Endothelial cell of umbilical vein (primary cell): Measurements from ENCODE around the gene F8. TPM values are rescaled to one million over a fixed set of nuclear protein-coding genes. Genes with fewer than 3 reads are reported as not detected.
"Not testable (repeated sequence)": the region's sequence is repeated elsewhere in the genome, so short reads cannot be mapped to it uniquely, and the experiment has no call there.

Source experiments
- BruUV-seq: library from RNA; stranded (reverse); fragments of 400-500 nt; replicated peaks from 2 replicates; lab custom pipeline; 2021; lab: Mats Ljungman, UMichigan
- CTCF ChIA-PET: fragments of 300-600, 350-600 bp; sonication (Branson Sonifier 250); formaldehyde crosslinking; loops from one replicate; lab custom pipeline; 2021; ENCODE audit warnings: antibody characterized with exemption, inconsistent platforms; lab: Charles Lee
- POLR2A ChIA-PET: fragments of 300-600, 350-600 bp; sonication (Branson Sonifier 250); formaldehyde crosslinking; loops from one replicate; lab custom pipeline; 2021; ENCODE audit warnings: antibody characterized with exemption, inconsistent platforms; lab: Charles Lee
- DNase-seq: peaks from one replicate; pipeline ENCODE4 v3.0.0-alpha.2; 2011; ENCODE audit warnings: low read depth, low spot score
- FAIRE-seq: peaks from 2 replicates; lab custom pipeline; 2011; peaks lifted over from hg19 to GRCh38; lab: Jason Lieb, UNC
- H2AFZ ChIP-seq: 2 replicates; pipeline ENCODE4 v1.6.0; 2012; ENCODE audit warnings: low read depth, low read length, control low read depth, inconsistent platforms
- H3K27ac ChIP-seq: 2 replicates; pipeline ENCODE4 v1.5.1; 2011; ENCODE audit warnings: low read depth, mild to moderate bottlenecking, control low read depth, low read length, moderate library complexity; ENCODE audit not compliant: insufficient read depth
- H3K27me3 ChIP-seq, 2 experiments: 2 replicates each; pipeline versions ENCODE4 v1.6.0 to v1.6.1; 2011; ENCODE audit warnings: low read length in 2 of 2, mixed read lengths in 1 of 2; ENCODE audit not compliant: control insufficient read depth in 2 of 2, insufficient read depth in 2 of 2
- H3K36me3 ChIP-seq, 2 experiments: 2 replicates in 1 of 2; 3 replicates in 1 of 2; pipeline ENCODE4 v1.5.1; 2011; ENCODE audit warnings: low read length in 2 of 2, mild to moderate bottlenecking in 1 of 2, moderate library complexity in 1 of 2; ENCODE audit not compliant: control insufficient read depth in 2 of 2, insufficient read depth in 2 of 2; ENCODE audit errors: extremely low read depth in 1 of 2
- H3K4me1 ChIP-seq: 3 replicates; pipeline ENCODE4 v1.5.1; 2011; ENCODE audit warnings: mild to moderate bottlenecking, low read length; ENCODE audit not compliant: control insufficient read depth, insufficient read depth; ENCODE audit errors: extremely low read depth
- H3K4me2 ChIP-seq: 2 replicates; pipeline ENCODE4 v1.6.1; 2011; ENCODE audit warnings: low read length, control low read depth, mixed read lengths; ENCODE audit not compliant: insufficient read depth
- H3K4me3 ChIP-seq, 3 experiments: fragments of 200-600 bp in 1 of 3; sonication (generic), shearing (Covaris generic) in 1 of 3; replicated peaks in 1 of 3; 2 replicates each; pipeline ENCODE4 v1.5.1; 2011 to 2016; ENCODE audit warnings: control low read depth in 3 of 3, low read length in 3 of 3, mild to moderate bottlenecking in 2 of 3, inconsistent platforms in 1 of 3, low read depth in 1 of 3, moderate library complexity in 1 of 3; ENCODE audit not compliant: insufficient read depth in 1 of 3
- H3K79me2 ChIP-seq: 2 replicates; pipeline ENCODE4 v1.6.0; 2012; ENCODE audit warnings: low read length, inconsistent platforms; ENCODE audit not compliant: control insufficient read depth, insufficient read depth
- H3K9ac ChIP-seq: replicated peaks from 2 replicates; pipeline ENCODE3; 2011; ENCODE audit warnings: low read length, control low read depth; ENCODE audit not compliant: insufficient read depth; ENCODE audit errors: extremely low read depth
- H3K9me1 ChIP-seq: replicated peaks from 3 replicates; pipeline ENCODE4 v1.6.0; 2011; ENCODE audit warnings: mild to moderate bottlenecking, low read length; ENCODE audit not compliant: control insufficient read depth, insufficient read depth; ENCODE audit errors: extremely low read depth
- H3K9me3 ChIP-seq: replicated peaks from 2 replicates; pipeline ENCODE4 v1.5.1; 2012; ENCODE audit warnings: low read length, inconsistent platforms; ENCODE audit not compliant: control insufficient read depth, insufficient read depth
- H4K20me1 ChIP-seq: replicated peaks from 2 replicates; pipeline ENCODE3; 2011; ENCODE audit warnings: mild to moderate bottlenecking, low read length; ENCODE audit not compliant: control insufficient read depth, insufficient read depth; ENCODE audit errors: extremely low read depth
- CTCF ChIP-seq, 2 donors: IDR thresholded peaks; 1 replicate in 1 of 2; 2 replicates in 1 of 2; pipeline ENCODE4 v1.5.1; 2011; ENCODE audit warnings: low read length in 2 of 2, mild to moderate bottlenecking in 2 of 2, moderate library complexity in 2 of 2, control low read depth in 1 of 2, inconsistent platforms in 1 of 2, low read depth in 1 of 2; ENCODE audit not compliant: insufficient read depth in 1 of 2; ENCODE audit errors: extremely low read depth in 1 of 2
- EZH2 ChIP-seq: IDR thresholded peaks from 2 replicates; pipeline ENCODE4 v1.6.1; 2012; ENCODE audit warnings: borderline replicate concordance, low read depth, mild to moderate bottlenecking, moderate library complexity, low read length, inconsistent platforms; ENCODE audit not compliant: severe bottlenecking
- FOS ChIP-seq: IDR thresholded peaks from 2 replicates; pipeline ENCODE4 v1.6.1; 2011; ENCODE audit warnings: mild to moderate bottlenecking, low read length, moderate library complexity, borderline replicate concordance; ENCODE audit not compliant: insufficient read depth
- GATA2 ChIP-seq: IDR thresholded peaks from 2 replicates; pipeline ENCODE4 v1.7.0; 2011; ENCODE audit warnings: low read depth, mild to moderate bottlenecking, moderate library complexity, mixed read lengths, low read length; ENCODE audit not compliant: insufficient read length, insufficient read depth
- JUN ChIP-seq: IDR thresholded peaks from 2 replicates; pipeline ENCODE4 v1.6.1; 2011; ENCODE audit warnings: borderline replicate concordance, low read depth; ENCODE audit not compliant: insufficient read length, insufficient read depth
- MAX ChIP-seq: IDR thresholded peaks from 2 replicates; pipeline ENCODE4 v1.6.1; 2011; ENCODE audit not compliant: insufficient read depth, insufficient read length
- MYC ChIP-seq: IDR thresholded peaks from one replicate; pipeline ENCODE4 v1.6.1; 2011; ENCODE audit warnings: mild to moderate bottlenecking, low read depth, low read length
- POLR2A ChIP-seq: IDR thresholded peaks from 2 replicates; pipeline ENCODE4 v1.6.1; 2012; ENCODE audit warnings: low read depth, mild to moderate bottlenecking, control low read depth, low read length
- POLR2AphosphoS5 ChIP-seq: IDR thresholded peaks from 2 replicates; pipeline ENCODE4 v1.6.1; 2012; ENCODE audit warnings: low read depth, mild to moderate bottlenecking, control low read depth, low read length, moderate library complexity; ENCODE audit not compliant: insufficient read depth
- dilution Hi-C: fragments of 300-500 bp; cut with MboI; formaldehyde crosslinking; loops from one replicate; pipeline ENCODE4 v1.15.0; 2019; ENCODE audit warnings: low sequenced_read_pairs; ENCODE audit not compliant: extremely low pct_ligation_motif_present
- intact Hi-C: fragments of 100-400 bp; cut with micrococcal nuclease; formaldehyde crosslinking; loops from one replicate; pipeline ENCODE4 v1.10.0; 2022
- polyA plus RNA-seq, 4 experiments: library from polyadenylated mRNA; depleted of rRNA in 3 of 4; stranded (reverse) in 3 of 4; unstranded in 1 of 4; fragments of >200 nt; gene quantifications; 2 replicates each; pipeline versions ENCODE4 v1.2.1 to v1.2.3, GENCODE V29; 2011 to 2012; ENCODE audit warnings: missing spikeins in 1 of 4
- total RNA-seq: library from RNA; stranded (reverse); gene quantifications from 2 replicates; pipeline ENCODE4 v1.2.3, GENCODE V29; 2021

The F8 gene
- total and polyA plus RNA-seq, 2 donors (not counting 3 experiments of a cell fraction or from before 2014, with no cell fraction given) = 0.62 to 1.1 TPM

- Histone ChIP-seq H2AFZ (no peak overlapping the region), H3K79me2 (no peaks in the 10 kb centered on the region), H3K27ac (no peak overlapping the region), H3K9me1 (no peaks in the 10 kb centered on the region), H3K4me3 (no peak overlapping the region), H3K36me3 (no peaks in the 10 kb centered on the region), H3K27me3 (peaks cover 0 to 2% of the 10 kb centered on the region in 2 experiments), H4K20me1 (no peaks in the 10 kb centered on the region), H3K4me2 (no peak overlapping the region), H3K4me1 (no peaks in the 10 kb centered on the region), H3K9ac (no peak overlapping the region), H3K9me3 (no peaks in the 10 kb centered on the region)
- TF ChIP-seq FOS (no peak), GATA2 (no peak), EZH2 (no peak), CTCF (IDR thresholded peaks at IDR 0.05; ENCODE audit: extremely low read depth in 1 of 2, insufficient read depth in 1 of 2, low read depth in 1 of 2, low read length in 2 of 2) (no peak), MYC (no peak), JUN (no peak), POLR2AphosphoS5 (no peak), POLR2A (no peak), MAX (no peak)
- BruUV-seq = no TSS peak
- DNase-seq (no peak), FAIRE-seq (no peak)
- ChIA-PET CTCF (no interaction called here), POLR2A (no interaction called here)
- intact Hi-C loops (no loop called here), dilution Hi-C loops (no loop called here)
Observed at GRCh38 chrX:154890990-154891639, 131.4 kb downstream of the F8 start.

- H3K27me3 ChIP-seq, H3K4me1 ChIP-seq, H4K20me1 ChIP-seq, H2AFZ ChIP-seq, BruUV-seq, H3K36me3 ChIP-seq, H3K9ac ChIP-seq, intact Hi-C loops, H3K9me3 ChIP-seq, H3K27ac ChIP-seq, dilution Hi-C loops, H3K79me2 ChIP-seq, POLR2A ChIA-PET, CTCF ChIA-PET, H3K9me1 ChIP-seq, DNase-seq, H3K4me3 ChIP-seq, H3K4me2 ChIP-seq, FAIRE-seq: not testable (repeated sequence)
Observed at GRCh38 chrX:154886789-154887221, 135.7 kb downstream of the F8 start.
